ENCODE data around the gene SCGB1D4. TPM values are rescaled to one million over a fixed set of nuclear protein-coding genes. Genes with fewer than 3 reads are reported as not detected.

SCGB1D4 gene
- polyA plus RNA-seq, 3 donors: not detected

DNA sequence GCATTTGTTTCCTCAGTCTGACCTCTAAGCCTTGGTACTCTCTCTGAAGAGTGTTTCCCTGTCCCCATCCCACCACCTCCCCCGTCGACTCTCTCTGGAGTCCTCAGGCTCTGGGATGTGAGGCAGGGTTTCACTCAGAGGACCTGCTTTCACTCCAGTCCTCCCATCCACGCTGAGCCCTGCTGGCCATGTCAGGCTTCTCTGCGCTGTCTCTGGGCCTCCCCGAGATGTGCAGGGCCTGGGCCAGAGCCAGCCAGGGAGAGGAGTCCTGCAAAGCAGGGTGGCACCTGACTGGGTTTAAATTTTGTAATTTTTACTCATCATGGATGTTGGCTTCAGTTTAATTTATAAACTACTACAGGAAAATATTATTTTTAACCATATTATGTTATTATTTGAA lies 25.6 kb downstream of the SCGB1D4 start:
- 80% methylated on average over 3 of the region's 5 CpGs for WGBS (ENCODE audit: insufficient coverage)
- no peak overlapping the region for H3K4me3 Mint-ChIP-seq
- no peak overlapping the region for H3K4me2 ChIP-seq (replicated peaks; ENCODE audit: extremely low read depth, low read length, poor library complexity, severe bottlenecking)

DNA sequence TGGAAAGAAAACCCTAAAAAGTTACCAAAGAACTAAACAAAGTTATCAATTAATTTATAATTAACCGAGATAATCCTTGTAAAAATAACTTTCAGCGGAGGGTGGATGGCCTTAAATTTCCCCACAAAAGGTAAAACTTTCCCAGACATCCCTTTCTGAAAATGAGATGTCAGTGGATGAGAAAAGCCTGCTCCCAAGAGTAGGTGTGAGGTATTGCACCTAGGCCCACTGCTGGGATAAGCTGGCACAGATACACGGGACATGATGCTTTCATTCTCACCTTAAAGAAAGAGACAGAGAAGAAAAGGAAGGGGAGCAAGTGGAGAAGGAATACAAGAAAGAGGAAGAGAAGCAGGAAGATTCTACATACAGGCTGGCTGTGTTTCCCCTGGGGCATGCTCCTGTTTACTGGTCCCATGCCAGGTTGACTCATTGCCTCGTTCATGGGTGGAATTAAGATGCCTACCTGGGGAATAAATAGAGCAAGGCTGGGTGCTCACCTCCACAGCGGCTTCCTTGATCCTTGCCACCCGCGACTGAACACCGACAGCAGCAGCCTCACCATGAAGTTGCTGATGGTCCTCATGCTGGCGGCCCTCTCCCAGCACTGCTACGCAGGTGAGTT lies 29.1 kb downstream of the SCGB1D4 start, which contains the start of gene SCGB2A2:
Gene SCGB2A2, plus strand, starts transcription at position 505 of the 625 bp plus-strand sequence. Its CDS starts 59 bp downstream, at position 564.
- intact Hi-C loops (cut with micrococcal nuclease): no loop called here
- no peaks in the 10 kb centered on the region for H3K4me1 ChIP-seq (ENCODE audit: control insufficient read depth in 1 of 2, insufficient read depth in 2 of 2, low read length in 2 of 2)
- no peaks in the 10 kb centered on the region for H3K4me1 Mint-ChIP-seq
- no peaks in the 10 kb centered on the region for H3K9me3 ChIP-seq (replicated peaks in 1 of 2; ENCODE audit: control insufficient read depth in 1 of 2, insufficient read depth in 1 of 2, low read length in 2 of 2)
- H3K4me3 Mint-ChIP-seq: no peak within 1 kb of the TSS
- H3K36me3 Mint-ChIP-seq: no peaks in the 10 kb centered on the region
- H3K27ac ChIP-seq (ENCODE audit: low read depth in 1 of 2, low read length in 2 of 2): no peak within 1 kb of the TSS
- H3K79me2 ChIP-seq (ENCODE audit: insufficient read depth, low read length): no peaks in the 10 kb centered on the region
- no peak within 1 kb of the TSS for H3K4me2 ChIP-seq (replicated peaks; ENCODE audit: extremely low read depth, low read length, poor library complexity, severe bottlenecking)
- H2AFZ ChIP-seq (ENCODE audit: insufficient read depth, low read depth, low read length, poor library complexity, severe bottlenecking): no peak within 1 kb of the TSS
- no peak within 1 kb of the TSS for H3K27ac Mint-ChIP-seq
- no peak for DNase-seq
- 100% methylated on average over 1 of the region's 10 CpGs for WGBS (ENCODE audit: insufficient coverage)
- H3K36me3 ChIP-seq (replicated peaks in 1 of 2; ENCODE audit: control insufficient read depth in 1 of 2, insufficient read depth in 2 of 2, low read length in 2 of 2): no peaks in the 10 kb centered on the region
- peaks cover 5 to 12% (median 11%) of the 10 kb centered on the region in 3 donors for H3K27me3 Mint-ChIP-seq (ENCODE audit: low read depth in 3 of 3)
- peaks cover 3 to 8% of the 10 kb centered on the region in 2 donors for H3K27me3 ChIP-seq (ENCODE audit: control insufficient read depth in 2 of 2, insufficient read depth in 2 of 2, low read length in 2 of 2)
- H3K9ac ChIP-seq (ENCODE audit: insufficient read depth, low read length, poor library complexity, severe bottlenecking): no peak within 1 kb of the TSS
- no peak within 1 kb of the TSS for H3K4me3 ChIP-seq (replicated peaks in 1 of 3; ENCODE audit: low read depth in 2 of 3, low read length in 3 of 3)
- TF ChIP-seq, protein P1, sequence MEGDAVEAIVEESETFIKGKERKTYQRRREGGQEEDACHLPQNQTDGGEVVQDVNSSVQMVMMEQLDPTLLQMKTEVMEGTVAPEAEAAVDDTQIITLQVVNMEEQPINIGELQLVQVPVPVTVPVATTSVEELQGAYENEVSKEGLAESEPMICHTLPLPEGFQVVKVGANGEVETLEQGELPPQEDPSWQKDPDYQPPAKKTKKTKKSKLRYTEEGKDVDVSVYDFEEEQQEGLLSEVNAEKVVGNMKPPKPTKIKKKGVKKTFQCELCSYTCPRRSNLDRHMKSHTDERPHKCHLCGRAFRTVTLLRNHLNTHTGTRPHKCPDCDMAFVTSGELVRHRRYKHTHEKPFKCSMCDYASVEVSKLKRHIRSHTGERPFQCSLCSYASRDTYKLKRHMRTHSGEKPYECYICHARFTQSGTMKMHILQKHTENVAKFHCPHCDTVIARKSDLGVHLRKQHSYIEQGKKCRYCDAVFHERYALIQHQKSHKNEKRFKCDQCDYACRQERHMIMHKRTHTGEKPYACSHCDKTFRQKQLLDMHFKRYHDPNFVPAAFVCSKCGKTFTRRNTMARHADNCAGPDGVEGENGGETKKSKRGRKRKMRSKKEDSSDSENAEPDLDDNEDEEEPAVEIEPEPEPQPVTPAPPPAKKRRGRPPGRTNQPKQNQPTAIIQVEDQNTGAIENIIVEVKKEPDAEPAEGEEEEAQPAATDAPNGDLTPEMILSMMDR (IDR thresholded peaks at IDR 0.05): no peak
- H3K9me3 Mint-ChIP-seq: no peaks in the 10 kb centered on the region
- H4K20me1 ChIP-seq (ENCODE audit: insufficient read depth, low read length): no peaks in the 10 kb centered on the region

More for the DNA sequence above, 25.6 kb downstream of the SCGB1D4 start:
- H3K36me3 ChIP-seq (replicated peaks in 1 of 2; ENCODE audit: control insufficient read depth in 1 of 2, insufficient read depth in 2 of 2, low read length in 2 of 2): no peaks in the 10 kb centered on the region
- H3K9me3 Mint-ChIP-seq: no peaks in the 10 kb centered on the region
- DNase-seq: no peak
- no peaks in the 10 kb centered on the region for H3K9me3 ChIP-seq (replicated peaks in 1 of 2; ENCODE audit: control insufficient read depth in 1 of 2, insufficient read depth in 1 of 2, low read length in 2 of 2)
- H3K27me3 ChIP-seq (ENCODE audit: control insufficient read depth in 2 of 2, insufficient read depth in 2 of 2, low read length in 2 of 2): peaks cover 3% of the 10 kb centered on the region in 2 donors
- H3K27ac ChIP-seq (ENCODE audit: low read depth in 1 of 2, low read length in 2 of 2): no peak overlapping the region
- no peak overlapping the region for H3K4me3 ChIP-seq (replicated peaks in 1 of 3; ENCODE audit: low read depth in 2 of 3, low read length in 3 of 3)
- TF ChIP-seq, protein P1 (IDR thresholded peaks at IDR 0.05): no peak
- no peaks in the 10 kb centered on the region for H3K4me1 Mint-ChIP-seq
- intact Hi-C loops (cut with micrococcal nuclease): no loop called here
- H3K27ac Mint-ChIP-seq: no peak overlapping the region
- H3K79me2 ChIP-seq (ENCODE audit: insufficient read depth, low read length): no peaks in the 10 kb centered on the region
- H4K20me1 ChIP-seq (ENCODE audit: insufficient read depth, low read length): no peaks in the 10 kb centered on the region
- no peak overlapping the region for H3K9ac ChIP-seq (ENCODE audit: insufficient read depth, low read length, poor library complexity, severe bottlenecking)
- H3K4me1 ChIP-seq (ENCODE audit: control insufficient read depth in 1 of 2, insufficient read depth in 2 of 2, low read length in 2 of 2): no peaks in the 10 kb centered on the region
- H3K36me3 Mint-ChIP-seq: no peaks in the 10 kb centered on the region
- H2AFZ ChIP-seq (ENCODE audit: insufficient read depth, low read depth, low read length, poor library complexity, severe bottlenecking): no peak overlapping the region
- peaks cover 3 to 21% (median 13%) of the 10 kb centered on the region in 3 donors for H3K27me3 Mint-ChIP-seq (ENCODE audit: low read depth in 3 of 3)
